A549 (cell line): Measurements from ENCODE around the gene NCOA1.

ENCODE experiments used
- CTCF ChIP-seq: fragments of >200 bp; sonication (Bioruptor Twin); formaldehyde crosslinking; IDR thresholded peaks from 3 replicates; pipeline ENCODE4 v1.5.1; 2016
- RARB ChIP-seq: fragments of 250-450 bp; sonication (Bioruptor Pico); IDR thresholded peaks from 2 replicates; pipeline ENCODE4 v1.8.0; 2021; ENCODE audit warnings: mild to moderate bottlenecking, moderate library complexity

GRCh38 chr2:24617424-24617823 is 126.4 kb downstream of the NCOA1 start:
- TF ChIP-seq CTCF (no peak), RARB (CRISPR knock-in tag) (no peak)
